Bronchial smooth muscle cell (primary cell): ENCODE measurements around the gene ZBTB25. TPM values are rescaled to one million over a fixed set of nuclear protein-coding genes. Genes with fewer than 3 reads are reported as not detected.

ENCODE experiments used
- total RNA-seq: library from RNA; depleted of rRNA; stranded (reverse); fragments of >200 nt; gene quantifications from 2 replicates; pipeline ENCODE4 v1.2.1, GENCODE V29; 2014

ZBTB25 gene, protein sequence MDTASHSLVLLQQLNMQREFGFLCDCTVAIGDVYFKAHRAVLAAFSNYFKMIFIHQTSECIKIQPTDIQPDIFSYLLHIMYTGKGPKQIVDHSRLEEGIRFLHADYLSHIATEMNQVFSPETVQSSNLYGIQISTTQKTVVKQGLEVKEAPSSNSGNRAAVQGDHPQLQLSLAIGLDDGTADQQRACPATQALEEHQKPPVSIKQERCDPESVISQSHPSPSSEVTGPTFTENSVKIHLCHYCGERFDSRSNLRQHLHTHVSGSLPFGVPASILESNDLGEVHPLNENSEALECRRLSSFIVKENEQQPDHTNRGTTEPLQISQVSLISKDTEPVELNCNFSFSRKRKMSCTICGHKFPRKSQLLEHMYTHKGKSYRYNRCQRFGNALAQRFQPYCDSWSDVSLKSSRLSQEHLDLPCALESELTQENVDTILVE
- total RNA-seq = 3.6 and 5.2 TPM in 2 replicates

DNA sequence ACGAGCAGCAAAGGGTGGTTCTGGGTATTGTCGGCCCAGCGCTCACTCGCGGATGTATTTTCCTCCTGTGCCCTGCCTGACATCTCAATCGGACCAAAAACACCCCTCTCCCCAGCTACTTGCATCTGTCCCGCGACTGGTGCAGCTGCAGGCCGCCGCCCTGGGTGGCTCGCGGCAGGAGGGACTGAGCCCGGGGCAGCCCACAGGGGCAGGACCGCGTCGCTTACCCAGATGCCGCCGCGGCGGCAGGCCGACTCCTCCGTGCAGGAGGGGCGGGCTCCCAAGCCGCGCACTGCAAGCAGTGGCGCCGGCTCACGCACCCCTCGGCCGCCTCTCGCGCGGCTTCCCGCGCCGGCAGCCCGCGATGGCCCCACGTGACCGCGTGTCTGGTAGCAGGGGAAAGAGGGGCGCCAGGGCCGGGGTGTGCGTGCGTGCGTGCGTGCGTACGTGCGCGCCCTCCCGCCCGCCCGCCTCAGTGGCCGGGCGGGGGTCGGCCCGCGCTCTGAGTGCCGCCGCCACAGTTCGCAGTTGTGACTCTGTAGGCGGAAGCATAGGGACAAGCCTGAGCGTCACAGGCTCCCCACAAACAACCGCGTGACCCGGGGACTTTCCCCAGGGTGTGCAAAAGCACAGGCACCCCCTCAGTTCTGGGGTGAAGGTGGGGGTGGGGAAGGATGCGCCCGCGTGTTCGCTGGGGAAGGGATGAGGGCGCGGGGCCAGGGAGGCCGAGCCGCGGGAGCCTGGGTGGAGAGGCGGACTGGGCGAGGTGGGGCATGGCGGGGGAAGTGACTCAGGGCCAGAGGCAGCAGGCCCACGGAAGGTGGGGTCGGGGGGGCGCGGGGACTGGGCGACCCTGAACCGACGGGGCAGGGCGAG is at the start of gene ZBTB25:
ZBTB25 (minus strand) TSS at position 405 of the 876 bp plus-strand sequence. CDS start 13,305 bp downstream, outside the sequence.

DNA sequence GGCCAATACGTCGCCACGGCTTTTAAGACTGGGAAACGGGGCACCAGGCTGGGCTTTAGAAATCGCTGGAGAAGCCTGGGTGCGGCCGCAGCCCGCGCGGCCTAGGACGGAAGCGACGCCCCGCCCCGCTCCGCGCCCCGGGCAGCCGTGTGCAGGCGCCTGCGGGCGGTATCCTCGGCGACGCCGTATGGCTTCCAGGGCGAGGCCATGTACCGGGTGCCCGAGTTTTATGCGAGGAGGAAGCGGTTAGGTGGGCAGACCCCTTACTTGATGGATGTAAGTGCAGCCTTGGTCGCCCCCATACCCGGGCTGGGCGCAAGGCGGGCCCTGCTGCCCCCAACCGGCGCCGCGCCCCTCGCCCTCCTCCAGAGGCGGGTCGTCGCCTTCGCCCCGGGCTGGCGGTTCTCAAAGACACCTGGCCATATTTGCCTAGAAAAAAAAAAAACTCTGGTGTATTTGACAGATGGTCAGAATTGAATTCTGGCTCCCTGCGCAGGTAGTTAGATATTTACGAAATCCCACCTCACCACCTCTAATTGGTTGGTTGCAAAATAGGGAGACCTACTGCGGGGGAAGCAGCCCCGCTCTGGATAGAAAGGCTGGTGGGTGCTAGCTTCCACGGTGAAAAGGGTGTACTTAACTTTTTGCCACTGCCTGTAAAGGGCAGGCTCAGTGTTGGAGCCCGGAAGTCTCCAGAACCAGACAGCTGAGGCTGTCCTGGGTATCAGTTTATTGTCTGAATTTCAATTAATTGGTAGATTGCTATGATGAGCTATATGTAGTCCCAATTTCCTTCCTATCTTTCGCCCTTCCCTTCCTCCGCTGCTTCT is 46.4 kb upstream of the ZBTB25 start, which contains the start of gene PPP1R36:
PPP1R36 (plus strand) TSS at position 171 of the 830 bp plus-strand sequence; CDS start at position 208, 37 bp downstream.

DNA sequence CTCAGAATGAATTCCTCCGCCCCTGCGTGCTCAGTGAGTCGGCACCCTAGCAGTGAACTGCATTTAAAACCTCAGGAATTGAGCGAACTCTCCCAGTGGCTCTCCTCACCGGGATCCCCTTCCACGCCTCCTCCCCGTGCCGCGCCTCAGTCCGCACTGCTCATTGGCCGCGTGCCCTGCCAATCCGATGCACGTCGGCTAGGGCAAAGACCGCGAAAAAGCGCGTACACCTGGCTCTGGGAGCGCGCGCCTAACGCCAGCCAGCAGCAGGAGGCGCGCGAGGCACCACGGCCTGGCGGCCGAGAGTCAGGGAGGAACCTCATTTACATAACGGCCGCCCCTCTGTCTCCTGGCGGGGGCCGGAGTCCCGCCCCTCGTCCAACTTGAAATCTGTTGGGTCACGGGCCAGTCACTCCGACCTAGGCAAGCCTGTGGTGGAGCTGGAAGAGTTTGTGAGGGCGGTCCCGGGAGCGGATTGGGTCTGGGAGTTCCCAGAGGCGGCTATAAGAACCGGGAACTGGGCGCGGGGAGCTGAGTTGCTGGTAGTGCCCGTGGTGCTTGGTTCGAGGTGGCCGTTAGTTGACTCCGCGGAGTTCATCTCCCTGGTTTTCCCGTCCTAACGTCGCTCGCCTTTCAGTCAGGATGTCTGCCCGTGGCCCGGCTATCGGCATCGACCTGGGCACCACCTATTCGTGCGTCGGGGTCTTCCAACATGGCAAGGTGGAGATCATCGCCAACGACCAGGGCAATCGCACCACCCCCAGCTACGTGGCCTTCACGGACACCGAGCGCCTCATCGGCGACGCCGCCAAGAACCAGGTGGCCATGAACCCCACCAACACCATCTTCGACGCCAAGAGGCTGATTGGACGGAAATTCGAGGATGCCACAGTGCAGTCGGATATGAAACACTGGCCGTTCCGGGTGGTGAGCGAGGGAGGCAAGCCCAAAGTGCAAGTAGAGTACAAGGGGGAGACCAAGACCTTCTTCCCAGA is 36.9 kb upstream of the ZBTB25 start, which contains the start of gene HSPA2:
HSPA2 (plus strand) TSS at position 534 of the 995 bp plus-strand sequence; CDS start at position 643, 109 bp downstream.

DNA sequence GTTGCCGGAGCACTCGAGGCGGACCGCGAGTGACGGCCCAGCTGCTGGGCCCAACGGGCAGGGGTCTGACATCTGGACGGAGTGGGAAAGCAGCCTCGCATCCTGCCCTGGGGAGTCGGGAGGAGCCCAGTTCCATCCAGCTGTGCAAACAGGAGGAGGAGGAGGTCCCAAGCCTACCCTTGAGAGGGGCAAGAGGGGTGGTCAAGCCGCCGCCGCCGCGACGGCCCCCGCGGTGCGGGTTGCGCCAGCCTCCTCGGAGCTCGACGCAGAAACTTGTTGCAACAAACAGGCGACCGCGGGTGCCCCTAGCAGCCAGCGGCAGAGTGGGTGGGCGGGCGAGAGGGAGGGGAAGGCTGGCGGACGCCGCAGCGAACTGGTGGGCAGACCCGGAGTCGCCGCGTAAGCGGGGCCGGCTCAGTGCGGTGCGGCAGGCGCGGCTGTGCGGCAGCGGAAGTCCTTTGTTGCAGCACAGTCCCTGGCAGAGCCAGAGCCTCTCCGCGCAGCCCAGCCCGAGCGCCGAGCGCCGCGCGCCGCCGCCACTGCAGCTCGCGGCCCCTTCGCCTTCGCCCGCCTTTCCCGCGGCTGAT is 765 bp upstream of the ZBTB25 start, which contains the start of gene ZBTB1:
ZBTB1 (plus strand) TSS at position 461 of the 587 bp plus-strand sequence. CDS start 16,735 bp downstream, outside the sequence.

DNA sequence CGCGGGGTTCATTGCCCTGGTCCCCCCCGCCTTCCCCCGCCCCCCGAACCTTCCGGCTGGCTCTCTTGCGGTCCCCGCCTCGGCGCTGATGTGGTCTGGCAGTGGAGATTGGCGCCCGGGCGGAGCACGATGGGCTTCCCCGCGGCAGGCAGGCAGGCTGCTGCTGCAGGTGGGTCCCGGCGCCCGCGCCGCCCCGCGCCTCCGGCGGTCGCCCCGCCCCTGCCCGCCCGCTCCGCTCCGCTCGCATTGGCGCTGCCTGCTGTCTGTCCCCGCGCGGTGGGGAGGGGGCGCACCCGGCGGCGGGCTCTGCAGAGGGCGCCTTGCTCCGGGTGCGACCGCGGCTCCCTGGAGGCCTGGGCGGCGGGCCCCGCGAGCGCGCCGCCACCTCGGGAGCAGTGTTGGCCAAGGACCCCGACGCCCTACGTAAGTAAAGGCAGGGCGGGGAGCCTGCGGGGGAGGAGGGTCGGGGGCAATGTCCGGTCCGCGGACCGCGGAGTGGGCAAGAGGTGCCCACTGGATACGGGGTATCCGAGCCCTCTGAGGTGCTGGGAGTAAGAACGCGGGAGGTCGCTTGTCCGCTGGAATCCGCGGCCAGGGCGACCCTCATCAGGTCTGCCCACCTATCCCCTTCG is 38.3 kb downstream of the ZBTB25 start, which contains the start of gene AKAP5:
AKAP5 (plus strand) TSS at position 309 of the 632 bp plus-strand sequence. CDS start 2,896 bp downstream, outside the sequence.

Other genes starting within 250 kb of the ZBTB25 start
- 0.32 and 1.4 TPM in 2 replicates for gene ESR2, start 209.5 kb downstream of the ZBTB25 start, total RNA-seq
- 24.2 and 43.3 TPM in 2 replicates for gene MTHFD1, start 115.5 kb downstream of the ZBTB25 start, total RNA-seq
- gene AKAP5, start 38.3 kb downstream of the ZBTB25 start, total RNA-seq = under 0.01 and 0.09 TPM in 2 replicates
- 33.4 and 37.1 TPM in 2 replicates for gene ZBTB1, start 932 bp upstream of the ZBTB25 start, total RNA-seq
- 1.8 and 2.5 TPM in 2 replicates for gene HSPA2, start 36.9 kb upstream of the ZBTB25 start, total RNA-seq
- 0.69 and 0.79 TPM in 2 replicates for gene PPP1R36, start 46.1 kb upstream of the ZBTB25 start, total RNA-seq
- gene PLEKHG3, start 200.6 kb upstream of the ZBTB25 start, total RNA-seq = 0.63 and 2.4 TPM in 2 replicates